Activated CD8-positive, alpha-beta memory T cell treated with anti-CD3 and anti-CD28 coated beads, Interleukin-2, amount 10 ng/mL, durations not matched to agents 7 days and 5 days (primary cell): Measurements from ENCODE around the gene AMHR2. TPM values are rescaled to one million over a fixed set of nuclear protein-coding genes. Genes with fewer than 3 reads are reported as not detected.
"Not testable (repeated sequence)": the region's sequence is repeated elsewhere in the genome, so short reads cannot be mapped to it uniquely, and the experiment has no call there.

Experiments used
- ATAC-seq: fragments of 150-1000 bp; cut with Tn5 transposase; one replicate; pipeline ENCODE4 v1.10.0; 2021; ENCODE audit warnings: moderate library complexity
- CTCF ChIA-PET: fragments of 350-600 bp; sonication (Branson Sonifier 250); formaldehyde crosslinking; loops from one replicate; lab custom pipeline; 2021; ENCODE audit warnings: antibody characterized with exemption; lab: Charles Lee
- DNase-seq: peaks from one replicate; pipeline ENCODE4 v3.0.0-alpha.2; 2020
- H3K27ac Mint-ChIP-seq: one replicate; pipeline ENCODE4 v1.8.0; 2021; ENCODE audit warnings: mild to moderate bottlenecking, mixed read lengths
- H3K27me3 Mint-ChIP-seq: one replicate; pipeline ENCODE4 v1.8.0; 2021; ENCODE audit warnings: mixed read lengths
- H3K36me3 Mint-ChIP-seq: one replicate; pipeline ENCODE4 v1.8.0; 2021; ENCODE audit warnings: mild to moderate bottlenecking, mixed read lengths
- H3K4me1 Mint-ChIP-seq: one replicate; pipeline ENCODE4 v1.8.0; 2021; ENCODE audit warnings: mixed read lengths
- H3K4me3 Mint-ChIP-seq: one replicate; pipeline ENCODE4 v1.8.0; 2021; ENCODE audit warnings: mild to moderate bottlenecking, moderate library complexity, mixed read lengths
- H3K9me3 Mint-ChIP-seq: one replicate; pipeline ENCODE4 v1.8.0; 2022; ENCODE audit warnings: low read depth, mixed read lengths
- total RNA-seq, 2 experiments: library from RNA; stranded (reverse); gene quantifications; one replicate each; pipeline ENCODE4 v1.2.3, GENCODE V29; 2021

The AMHR2 gene
- total RNA-seq, 2 experiments from 2014 or later = not detected

GRCh38 chr12:53419756-53420155 lies 3.9 kb upstream of the AMHR2 start:
- H3K4me1 Mint-ChIP-seq = peaks cover 12% of the 10 kb centered on the region
- no peaks in the 10 kb centered on the region for H3K9me3 Mint-ChIP-seq
- no peaks in the 10 kb centered on the region for H3K36me3 Mint-ChIP-seq
- CTCF ChIA-PET = interaction anchor here (0.7 to 8.0 kb wide), 4 partner anchors 37 to 368 kb away, joined by 3 to 160 read pairs (median 20); no protein-coding TSS in a partner anchor
- no peaks in the 10 kb centered on the region for H3K27me3 Mint-ChIP-seq
- ATAC-seq (no peak), DNase-seq (no peak)
- H3K27ac Mint-ChIP-seq = no peak overlapping the region
- no peak overlapping the region for H3K4me3 Mint-ChIP-seq

- H3K27ac Mint-ChIP-seq, DNase-seq, ATAC-seq, H3K27me3 Mint-ChIP-seq, H3K9me3 Mint-ChIP-seq, H3K36me3 Mint-ChIP-seq, H3K4me3 Mint-ChIP-seq: not testable (repeated sequence)
- CTCF ChIA-PET = interaction anchor here (0.8 to 8.0 kb wide), 7 partner anchors 10 to 101 kb away, joined by 3 to 160 read pairs (median 18); partner anchors contain the start of gene AAAS
- H3K4me1 Mint-ChIP-seq = peaks cover 12% of the 10 kb centered on the region
These were observed 1.4 kb upstream of the AMHR2 start for GRCh38 chr12:53422247-53422646.

GRCh38 chr12:53424626-53425514 lies 1.2 kb downstream of the AMHR2 start:
- Mint-ChIP-seq H3K4me1 (peaks cover 11% of the 10 kb centered on the region), H3K27me3 (no peaks in the 10 kb centered on the region), H3K4me3 (no peak overlapping the region), H3K9me3 (no peaks in the 10 kb centered on the region), H3K27ac (no peak overlapping the region), H3K36me3 (no peaks in the 10 kb centered on the region)
- DNase-seq (no peak), ATAC-seq (no peak)
- CTCF ChIA-PET = interaction anchor here (0.6 to 8.0 kb wide), 3 partner anchors 10 to 101 kb away, joined by 3 to 160 read pairs (median 8); no protein-coding TSS in a partner anchor

- CTCF ChIA-PET = interaction anchor here (1.0 to 8.0 kb wide), 4 partner anchors 8 to 72 kb away, joined by 4 to 160 read pairs (median 6); no protein-coding TSS in a partner anchor
These were observed 2.0 kb downstream of the AMHR2 start for GRCh38 chr12:53425515-53426150.

GRCh38 chr12:53427905-53428594 lies 4.4 kb downstream of the AMHR2 start:
- H3K9me3 Mint-ChIP-seq = no peaks in the 10 kb centered on the region
- no peak overlapping the region for H3K4me3 Mint-ChIP-seq
- H3K27me3 Mint-ChIP-seq = no peaks in the 10 kb centered on the region
- DNase-seq (no peak), ATAC-seq (peak; percentile 78)
- H3K36me3 Mint-ChIP-seq = no peaks in the 10 kb centered on the region
- peaks cover 3% of the 10 kb centered on the region for H3K4me1 Mint-ChIP-seq
- CTCF ChIA-PET = interaction anchor here (0.9 to 3.0 kb wide), 4 partner anchors 76 to 107 kb away, joined by 3 to 16 read pairs (median 5); no protein-coding TSS in a partner anchor
- no peak overlapping the region for H3K27ac Mint-ChIP-seq

More at GRCh38 chr12:53425515-53426150, 2.0 kb downstream of the AMHR2 start:
- H3K27me3 Mint-ChIP-seq = no peaks in the 10 kb centered on the region
- no peaks in the 10 kb centered on the region for H3K36me3 Mint-ChIP-seq
- ATAC-seq (no peak), DNase-seq (no peak)
- no peak overlapping the region for H3K27ac Mint-ChIP-seq
- H3K4me3 Mint-ChIP-seq = no peak overlapping the region
- no peaks in the 10 kb centered on the region for H3K9me3 Mint-ChIP-seq
- H3K4me1 Mint-ChIP-seq = peaks cover 11% of the 10 kb centered on the region

GRCh38 chr12:53428741-53429140 lies 5.1 kb downstream of the AMHR2 start:
- Mint-ChIP-seq H3K4me3 (no peak overlapping the region), H3K9me3 (no peaks in the 10 kb centered on the region), H3K27me3 (no peaks in the 10 kb centered on the region), H3K36me3 (no peaks in the 10 kb centered on the region), H3K27ac (no peak overlapping the region), H3K4me1 (peaks cover 3% of the 10 kb centered on the region)
- ATAC-seq (no peak), DNase-seq (no peak)
- CTCF ChIA-PET = interaction anchor here (1.4 to 3.0 kb wide), 3 partner anchors 77 to 108 kb away, joined by 3 to 16 read pairs (median 7); no protein-coding TSS in a partner anchor

- no peaks in the 10 kb centered on the region for H3K9me3 Mint-ChIP-seq
- ATAC-seq = no peak
These were observed 6.5 kb downstream of the AMHR2 start for GRCh38 chr12:53430116-53430515.

DNA sequence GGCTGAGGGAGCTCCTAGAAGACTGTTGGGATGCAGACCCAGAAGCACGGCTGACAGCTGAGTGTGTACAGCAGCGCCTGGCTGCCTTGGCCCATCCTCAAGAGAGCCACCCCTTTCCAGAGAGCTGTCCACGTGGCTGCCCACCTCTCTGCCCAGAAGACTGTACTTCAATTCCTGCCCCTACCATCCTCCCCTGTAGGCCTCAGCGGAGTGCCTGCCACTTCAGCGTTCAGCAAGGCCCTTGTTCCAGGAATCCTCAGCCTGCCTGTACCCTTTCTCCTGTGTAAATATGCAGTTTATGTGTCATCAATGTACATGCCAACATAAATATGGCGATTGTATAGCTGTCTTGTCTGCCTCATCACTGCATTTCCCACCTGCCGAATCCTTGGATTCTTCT lies 7.5 kb downstream of the AMHR2 start:
- no peak for DNase-seq
- H3K4me3 Mint-ChIP-seq = no peak overlapping the region
- no peaks in the 10 kb centered on the region for H3K27me3 Mint-ChIP-seq
- no peaks in the 10 kb centered on the region for H3K36me3 Mint-ChIP-seq
- H3K4me1 Mint-ChIP-seq = peaks cover 3% of the 10 kb centered on the region
- no peak for ATAC-seq
- H3K9me3 Mint-ChIP-seq = no peaks in the 10 kb centered on the region
- CTCF ChIA-PET = interaction anchor here (1.3 to 3.1 kb wide), 2 partner anchors 79 to 110 kb away, joined by 3 to 15 read pairs; partner anchors contain the start of gene AAAS
- H3K27ac Mint-ChIP-seq = no peak overlapping the region

More at GRCh38 chr12:53430116-53430515, 6.5 kb downstream of the AMHR2 start:
- CTCF ChIA-PET = interaction anchor here (0.9 to 3.1 kb wide), 4 partner anchors 9 to 86 kb away, joined by 3 to 16 read pairs (median 9); no protein-coding TSS in a partner anchor
- no peak for DNase-seq
- H3K27me3 Mint-ChIP-seq = no peaks in the 10 kb centered on the region
- no peak overlapping the region for H3K27ac Mint-ChIP-seq
- H3K4me3 Mint-ChIP-seq = no peak overlapping the region
- peaks cover 3% of the 10 kb centered on the region for H3K4me1 Mint-ChIP-seq
- no peaks in the 10 kb centered on the region for H3K36me3 Mint-ChIP-seq

GRCh38 chr12:53435326-53435725 lies 11.7 kb downstream of the AMHR2 start:
- ATAC-seq, H3K4me3 Mint-ChIP-seq, H3K27me3 Mint-ChIP-seq, H3K27ac Mint-ChIP-seq, H3K4me1 Mint-ChIP-seq, H3K9me3 Mint-ChIP-seq, H3K36me3 Mint-ChIP-seq, DNase-seq, CTCF ChIA-PET: not testable (repeated sequence)

DNA sequence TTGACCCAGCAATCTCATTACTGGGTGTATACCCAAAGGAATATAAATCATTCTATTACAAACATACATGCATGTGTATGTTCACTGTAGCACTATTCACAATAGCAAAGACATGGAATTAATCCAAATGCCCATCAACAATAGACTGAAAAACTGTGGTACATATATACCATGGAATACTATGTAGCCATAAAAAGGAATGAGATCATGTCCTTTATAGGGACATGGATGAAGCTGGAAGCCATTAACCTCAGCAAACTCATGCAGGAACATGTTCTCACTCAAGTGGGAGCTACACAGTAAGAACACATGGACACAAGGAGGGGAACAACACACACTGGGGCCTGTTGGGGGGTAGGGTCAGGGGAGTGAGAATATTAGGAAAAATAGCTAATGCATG lies 15.9 kb downstream of the AMHR2 start:
- not testable (repeated sequence) for DNase-seq, H3K27ac Mint-ChIP-seq, H3K27me3 Mint-ChIP-seq, ATAC-seq, H3K9me3 Mint-ChIP-seq, H3K4me3 Mint-ChIP-seq
- peaks cover 19% of the 10 kb centered on the region for H3K36me3 Mint-ChIP-seq
- H3K4me1 Mint-ChIP-seq = peaks cover 24% of the 10 kb centered on the region
- CTCF ChIA-PET = interaction anchor here (0.8 to 1.2 kb wide), 5 partner anchors 9 to 118 kb away, joined by 3 to 4 read pairs (median 3); partner anchors contain the start of gene AAAS

DNA sequence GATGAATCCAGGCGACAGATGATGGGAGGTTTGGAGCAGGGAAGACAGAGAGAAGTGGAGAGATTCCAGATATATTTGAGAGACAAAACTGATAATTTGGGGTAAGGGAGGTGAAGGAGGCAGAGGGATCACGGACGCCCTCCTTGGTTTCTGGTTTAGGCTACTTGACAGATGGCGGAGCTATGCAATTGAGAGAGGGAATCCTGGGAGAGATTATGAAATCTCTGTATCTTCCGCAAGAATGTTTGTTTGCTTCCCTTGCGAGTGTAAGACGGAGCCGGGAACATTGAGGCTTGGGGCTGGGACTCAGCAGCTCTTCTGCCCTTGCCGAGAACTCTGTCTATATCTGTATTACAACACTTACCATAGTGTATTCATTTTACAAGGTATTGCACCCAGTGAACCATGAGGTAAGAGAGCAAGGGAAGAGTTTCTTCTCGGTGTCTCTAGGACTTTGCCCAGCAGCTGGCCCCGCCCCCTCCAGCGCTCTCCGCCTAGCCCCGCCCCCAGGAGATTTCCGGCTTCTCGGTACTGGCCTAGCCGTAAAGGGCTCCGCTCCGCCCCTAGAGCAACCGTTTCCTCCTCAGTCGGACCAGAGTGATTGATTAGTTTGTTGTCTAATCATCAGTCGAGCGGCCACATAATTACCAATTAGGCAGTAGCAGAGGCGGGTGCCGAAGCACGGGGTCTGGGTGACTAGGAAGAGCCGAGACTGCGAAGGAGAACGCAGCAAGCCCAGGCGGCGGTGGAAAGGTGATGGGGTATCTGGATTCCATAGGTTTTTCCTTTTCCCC lies 17.6 kb downstream of the AMHR2 start, which contains the start of gene PRR13:
TSS of gene PRR13 (plus strand) at position 695 of the 794 bp plus-strand sequence. CDS start 981 bp downstream, outside the sequence.
- Mint-ChIP-seq H3K4me3 (peak within 1 kb of the TSS; percentile 96), H3K36me3 (peaks cover 31% of the 10 kb centered on the region), H3K9me3 (no peaks in the 10 kb centered on the region), H3K27me3 (no peaks in the 10 kb centered on the region), H3K4me1 (peaks cover 39% of the 10 kb centered on the region), H3K27ac (peak within 1 kb of the TSS; percentile 91)
- DNase-seq (peak; percentile 100), ATAC-seq (peak; percentile 100)
- CTCF ChIA-PET = interaction anchor here (0.6 to 2.1 kb wide), 12 partner anchors 9 to 265 kb away, joined by 3 to 8 read pairs (median 4); no protein-coding TSS in a partner anchor

DNA sequence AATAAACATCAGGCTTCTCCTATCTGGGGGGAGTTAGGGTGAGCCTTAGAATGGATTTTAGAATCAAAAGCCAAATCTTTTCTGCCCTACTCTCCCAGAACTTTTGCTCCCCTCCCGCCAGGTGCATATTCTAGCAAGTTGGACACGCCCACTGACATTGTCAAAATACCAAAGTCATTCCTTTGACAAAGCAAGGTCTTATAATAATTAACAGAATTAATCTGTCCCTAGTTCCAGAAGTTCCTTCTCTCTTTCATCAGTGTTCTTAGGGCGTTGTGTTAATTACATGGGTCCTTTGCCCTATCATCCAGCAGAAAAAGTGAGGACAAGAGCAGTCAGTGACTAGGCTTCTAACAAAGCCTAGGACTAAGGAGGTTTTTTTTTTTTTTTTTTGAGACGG lies 20.3 kb downstream of the AMHR2 start:
- peaks cover 46% of the 10 kb centered on the region for H3K36me3 Mint-ChIP-seq
- no peak for ATAC-seq
- H3K9me3 Mint-ChIP-seq = no peaks in the 10 kb centered on the region
- CTCF ChIA-PET = no interaction called here
- H3K4me1 Mint-ChIP-seq = peaks cover 42% of the 10 kb centered on the region
- no peak overlapping the region for H3K27ac Mint-ChIP-seq
- H3K4me3 Mint-ChIP-seq = peak overlapping the region; percentile 96
- H3K27me3 Mint-ChIP-seq = no peaks in the 10 kb centered on the region
- no peak for DNase-seq
